Measurements from ENCODE around the gene SLC37A2. TPM values are rescaled to one million over a fixed set of nuclear protein-coding genes. Genes with fewer than 3 reads are reported as not detected.

The SLC37A2 gene
- total and polyA plus RNA-seq, 2 donors (not counting 3 experiments of a cell fraction or from before 2014, with no cell fraction given): 1.1 to 1.7 TPM

DNA sequence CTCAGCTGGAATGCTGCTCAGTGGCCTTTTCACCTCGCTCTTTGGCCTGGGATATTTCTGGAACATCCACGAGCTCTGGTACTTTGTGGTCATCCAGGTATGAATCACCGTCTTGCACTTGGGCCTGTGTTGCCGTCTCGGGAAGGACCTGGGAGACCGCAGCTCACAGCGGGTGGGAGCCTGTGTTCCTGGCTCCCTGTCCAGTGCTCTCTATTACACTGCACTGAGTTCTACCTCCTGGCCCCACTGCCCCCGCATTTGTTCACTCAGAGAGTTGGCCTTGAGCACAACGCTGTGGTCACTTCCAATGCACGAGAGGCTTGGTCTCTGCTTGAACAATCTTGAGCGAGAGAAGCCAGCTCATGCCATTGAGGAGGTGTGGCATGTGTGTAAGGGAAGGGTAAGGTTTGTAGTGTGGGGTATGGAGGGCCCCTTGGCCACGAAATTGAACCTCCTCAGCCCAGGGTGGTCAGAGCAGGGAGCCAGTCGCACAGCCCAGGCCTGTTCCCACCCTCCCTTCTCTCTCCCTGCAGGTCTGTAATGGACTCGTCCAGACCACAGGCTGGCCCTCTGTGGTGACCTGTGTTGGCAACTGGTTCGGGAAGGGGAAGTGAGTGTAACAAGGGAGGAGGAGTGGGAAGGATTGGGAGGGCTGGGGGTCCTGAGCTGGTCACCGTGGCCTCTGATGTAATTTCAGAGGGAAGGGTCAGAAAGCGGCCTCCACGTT is 16.2 kb downstream of the SLC37A2 start:
- Histone ChIP-seq H3K27me3 (ENCODE audit: control insufficient read depth in 2 of 2, insufficient read depth in 2 of 2, low read length in 2 of 2) (no peaks in the 10 kb centered on the region), H2AFZ (ENCODE audit: low read depth, low read length) (peak overlapping the region; percentile 46), H3K4me3 (replicated peaks in 1 of 3; ENCODE audit: insufficient read depth in 1 of 3, low read depth in 1 of 3, low read length in 3 of 3) (no peak overlapping the region), H3K9me3 (replicated peaks; ENCODE audit: control insufficient read depth, insufficient read depth, low read length) (no peaks in the 10 kb centered on the region), H3K4me2 (ENCODE audit: insufficient read depth, low read length) (no peak overlapping the region), H4K20me1 (replicated peaks; ENCODE audit: control insufficient read depth, extremely low read depth, insufficient read depth, low read length) (no peaks in the 10 kb centered on the region), H3K27ac (ENCODE audit: insufficient read depth, low read depth, low read length) (no peak overlapping the region), H3K79me2 (ENCODE audit: control insufficient read depth, insufficient read depth, low read length) (no peaks in the 10 kb centered on the region), H3K9ac (replicated peaks; ENCODE audit: extremely low read depth, insufficient read depth, low read length) (no peak overlapping the region), H3K4me1 (ENCODE audit: control insufficient read depth, extremely low read depth, insufficient read depth, low read length) (peaks cover 12% of the 10 kb centered on the region), H3K9me1 (replicated peaks; ENCODE audit: control insufficient read depth, extremely low read depth, insufficient read depth, low read length) (no peaks in the 10 kb centered on the region), H3K36me3 (ENCODE audit: control insufficient read depth in 2 of 2, extremely low read depth in 1 of 2, insufficient read depth in 2 of 2, low read length in 2 of 2) (no peaks in the 10 kb centered on the region)
- peak; percentile 59 for FAIRE-seq
- POLR2A ChIA-PET: no interaction called here
- no TSS peak for BruUV-seq (replicated peaks)
- TF ChIP-seq, protein P1, sequence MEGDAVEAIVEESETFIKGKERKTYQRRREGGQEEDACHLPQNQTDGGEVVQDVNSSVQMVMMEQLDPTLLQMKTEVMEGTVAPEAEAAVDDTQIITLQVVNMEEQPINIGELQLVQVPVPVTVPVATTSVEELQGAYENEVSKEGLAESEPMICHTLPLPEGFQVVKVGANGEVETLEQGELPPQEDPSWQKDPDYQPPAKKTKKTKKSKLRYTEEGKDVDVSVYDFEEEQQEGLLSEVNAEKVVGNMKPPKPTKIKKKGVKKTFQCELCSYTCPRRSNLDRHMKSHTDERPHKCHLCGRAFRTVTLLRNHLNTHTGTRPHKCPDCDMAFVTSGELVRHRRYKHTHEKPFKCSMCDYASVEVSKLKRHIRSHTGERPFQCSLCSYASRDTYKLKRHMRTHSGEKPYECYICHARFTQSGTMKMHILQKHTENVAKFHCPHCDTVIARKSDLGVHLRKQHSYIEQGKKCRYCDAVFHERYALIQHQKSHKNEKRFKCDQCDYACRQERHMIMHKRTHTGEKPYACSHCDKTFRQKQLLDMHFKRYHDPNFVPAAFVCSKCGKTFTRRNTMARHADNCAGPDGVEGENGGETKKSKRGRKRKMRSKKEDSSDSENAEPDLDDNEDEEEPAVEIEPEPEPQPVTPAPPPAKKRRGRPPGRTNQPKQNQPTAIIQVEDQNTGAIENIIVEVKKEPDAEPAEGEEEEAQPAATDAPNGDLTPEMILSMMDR (IDR thresholded peaks at IDR 0.05; ENCODE audit: extremely low read depth in 1 of 2, insufficient read depth in 1 of 2, low read depth in 1 of 2, low read length in 2 of 2): no peak
- TF ChIP-seq MYC (IDR thresholded peaks at IDR 0.05; ENCODE audit: low read depth, low read length) (no peak), POLR2AphosphoS5 (IDR thresholded peaks at IDR 0.05; ENCODE audit: insufficient read depth, low read depth, low read length) (no peak), GATA2 (IDR thresholded peaks at IDR 0.05; ENCODE audit: insufficient read depth, insufficient read length, low read depth, low read length) (no peak), FOS (IDR thresholded peaks at IDR 0.05; ENCODE audit: borderline replicate concordance, insufficient read depth, low read length) (no peak), JUN (IDR thresholded peaks at IDR 0.05; ENCODE audit: borderline replicate concordance, insufficient read depth, insufficient read length, low read depth) (no peak)
- TF ChIP-seq, protein P2, sequence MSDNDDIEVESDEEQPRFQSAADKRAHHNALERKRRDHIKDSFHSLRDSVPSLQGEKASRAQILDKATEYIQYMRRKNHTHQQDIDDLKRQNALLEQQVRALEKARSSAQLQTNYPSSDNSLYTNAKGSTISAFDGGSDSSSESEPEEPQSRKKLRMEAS (IDR thresholded peaks at IDR 0.05; ENCODE audit: insufficient read depth, insufficient read length): no peak
- CTCF ChIA-PET: interaction anchor here (0.7 to 1.5 kb wide), 6 partner anchors 8 to 63 kb away, joined by 3 to 5 read pairs (median 3); partner anchors contain the start of gene SLC37A2
- DNase-seq (ENCODE audit: low read depth, low spot score): no peak
- intact Hi-C loops (cut with micrococcal nuclease) (no loop called here), dilution Hi-C loops (cut with MboI; ENCODE audit: extremely low pct_ligation_motif_present, low sequenced_read_pairs) (no loop called here)

Measured in endothelial cell of umbilical vein (primary cell).